ENCODE measurements around the gene NELFA. TPM values are rescaled to one million over a fixed set of nuclear protein-coding genes. Genes with fewer than 3 reads are reported as not detected.

NELFA gene
- total RNA-seq, 1 donor from 2014 or later, result 32.5 TPM

DNA sequence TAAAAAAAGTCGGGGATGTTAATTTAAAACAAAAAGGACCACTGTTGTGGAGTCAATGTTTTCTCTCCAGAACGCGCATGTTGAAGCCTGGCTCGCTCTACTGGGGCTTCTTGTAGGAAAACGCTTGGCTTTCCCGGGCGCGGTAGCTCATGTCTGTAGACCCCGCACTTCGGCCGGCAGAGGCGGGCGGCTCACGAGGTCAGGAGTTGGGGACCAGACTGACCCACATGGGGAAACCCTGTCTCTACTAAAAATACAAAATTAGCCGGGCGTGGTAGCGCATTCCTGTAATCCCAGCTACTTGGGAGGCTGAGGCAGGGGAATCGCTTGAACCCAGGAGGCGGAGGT is 15.6 kb downstream of the NELFA start:
- Mint-ChIP-seq H3K9me3 (ENCODE audit: unreplicated experiment) (peaks cover 16% of the 10 kb centered on the region), H3K27ac (ENCODE audit: unreplicated experiment) (no peak overlapping the region), H3K4me1 (ENCODE audit: unreplicated experiment) (peaks cover 1% of the 10 kb centered on the region), H3K36me3 (ENCODE audit: unreplicated experiment) (peaks cover 35% of the 10 kb centered on the region), H3K27me3 (ENCODE audit: unreplicated experiment) (no peaks in the 10 kb centered on the region), H3K4me3 (ENCODE audit: unreplicated experiment) (no peak overlapping the region)
- TF ChIP-seq, protein P1, sequence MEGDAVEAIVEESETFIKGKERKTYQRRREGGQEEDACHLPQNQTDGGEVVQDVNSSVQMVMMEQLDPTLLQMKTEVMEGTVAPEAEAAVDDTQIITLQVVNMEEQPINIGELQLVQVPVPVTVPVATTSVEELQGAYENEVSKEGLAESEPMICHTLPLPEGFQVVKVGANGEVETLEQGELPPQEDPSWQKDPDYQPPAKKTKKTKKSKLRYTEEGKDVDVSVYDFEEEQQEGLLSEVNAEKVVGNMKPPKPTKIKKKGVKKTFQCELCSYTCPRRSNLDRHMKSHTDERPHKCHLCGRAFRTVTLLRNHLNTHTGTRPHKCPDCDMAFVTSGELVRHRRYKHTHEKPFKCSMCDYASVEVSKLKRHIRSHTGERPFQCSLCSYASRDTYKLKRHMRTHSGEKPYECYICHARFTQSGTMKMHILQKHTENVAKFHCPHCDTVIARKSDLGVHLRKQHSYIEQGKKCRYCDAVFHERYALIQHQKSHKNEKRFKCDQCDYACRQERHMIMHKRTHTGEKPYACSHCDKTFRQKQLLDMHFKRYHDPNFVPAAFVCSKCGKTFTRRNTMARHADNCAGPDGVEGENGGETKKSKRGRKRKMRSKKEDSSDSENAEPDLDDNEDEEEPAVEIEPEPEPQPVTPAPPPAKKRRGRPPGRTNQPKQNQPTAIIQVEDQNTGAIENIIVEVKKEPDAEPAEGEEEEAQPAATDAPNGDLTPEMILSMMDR (IDR thresholded peaks at IDR 0.05), result no peak
- DNase-seq (ENCODE audit: extremely low spot score, unreplicated experiment), result peak; percentile 72

DNA sequence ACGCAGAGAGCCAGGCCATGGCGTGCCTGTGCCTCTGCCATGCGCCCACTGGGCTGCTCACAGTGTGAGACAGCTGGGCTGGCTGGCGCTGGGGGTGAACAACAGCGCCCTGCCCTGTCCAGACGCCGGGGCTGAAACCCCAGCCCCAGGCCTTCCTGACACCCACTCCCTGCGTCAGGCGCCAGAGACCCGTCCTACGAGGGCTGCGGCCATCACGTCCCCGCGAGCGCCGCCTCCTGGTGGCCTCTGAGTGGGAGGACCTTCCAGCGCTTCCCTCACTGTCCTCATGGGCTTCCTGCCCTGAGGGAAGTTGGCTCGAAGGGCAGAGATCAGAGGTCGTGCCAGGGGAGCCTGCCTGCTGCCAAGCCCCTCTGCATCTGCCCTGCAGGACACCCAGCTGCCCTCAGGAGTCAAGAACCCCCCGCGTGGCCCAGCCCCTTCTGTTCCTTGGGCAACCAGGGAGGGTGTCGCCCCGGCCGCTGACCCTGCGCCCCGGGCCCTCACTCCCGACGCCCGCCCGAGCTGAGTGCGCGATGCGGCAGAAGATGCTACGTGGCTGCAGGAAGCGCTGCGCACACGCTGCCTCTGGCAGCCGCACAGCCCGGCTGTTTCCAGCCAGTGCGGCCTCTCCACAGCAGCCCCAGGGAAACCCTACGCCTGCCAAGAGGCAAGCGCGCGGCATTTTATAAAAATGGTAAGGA is 16.2 kb downstream of the NELFA start:
- H3K9me3 Mint-ChIP-seq (ENCODE audit: unreplicated experiment), result peaks cover 13% of the 10 kb centered on the region
- TF ChIP-seq, protein P1 (IDR thresholded peaks at IDR 0.05), result no peak
- DNase-seq (ENCODE audit: extremely low spot score, unreplicated experiment), result no peak
- no peaks in the 10 kb centered on the region for H3K27me3 Mint-ChIP-seq (ENCODE audit: unreplicated experiment)
- H3K4me1 Mint-ChIP-seq (ENCODE audit: unreplicated experiment), result peaks cover 1% of the 10 kb centered on the region
- H3K27ac Mint-ChIP-seq (ENCODE audit: unreplicated experiment), result no peak overlapping the region
- H3K4me3 Mint-ChIP-seq (ENCODE audit: unreplicated experiment), result no peak overlapping the region
- peaks cover 35% of the 10 kb centered on the region for H3K36me3 Mint-ChIP-seq (ENCODE audit: unreplicated experiment)

- Mint-ChIP-seq H3K27me3 (ENCODE audit: unreplicated experiment) (no peaks in the 10 kb centered on the region), H3K9me3 (ENCODE audit: unreplicated experiment) (peaks cover 7% of the 10 kb centered on the region), H3K27ac (ENCODE audit: unreplicated experiment) (no peak overlapping the region), H3K4me3 (ENCODE audit: unreplicated experiment) (no peak overlapping the region), H3K36me3 (ENCODE audit: unreplicated experiment) (peaks cover 27% of the 10 kb centered on the region), H3K4me1 (ENCODE audit: unreplicated experiment) (peaks cover 1% of the 10 kb centered on the region)
- TF ChIP-seq, protein P1 (IDR thresholded peaks at IDR 0.05), result no peak
- peak; percentile 83 for DNase-seq (ENCODE audit: extremely low spot score, unreplicated experiment)
Observed at GRCh38 chr4:1991596-1992434, 17.0 kb downstream of the NELFA start.

GRCh38 chr4:1991087-1991486 is 17.7 kb downstream of the NELFA start:
- TF ChIP-seq, protein P1 (IDR thresholded peaks at IDR 0.05), result no peak
- no peaks in the 10 kb centered on the region for H3K27me3 Mint-ChIP-seq (ENCODE audit: unreplicated experiment)
- no peak overlapping the region for H3K4me3 Mint-ChIP-seq (ENCODE audit: unreplicated experiment)
- peaks cover 23% of the 10 kb centered on the region for H3K36me3 Mint-ChIP-seq (ENCODE audit: unreplicated experiment)
- peaks cover 4% of the 10 kb centered on the region for H3K9me3 Mint-ChIP-seq (ENCODE audit: unreplicated experiment)
- H3K4me1 Mint-ChIP-seq (ENCODE audit: unreplicated experiment), result peaks cover 1% of the 10 kb centered on the region
- DNase-seq (ENCODE audit: extremely low spot score, unreplicated experiment), result peak; percentile 77
- no peak overlapping the region for H3K27ac Mint-ChIP-seq (ENCODE audit: unreplicated experiment)

DNA sequence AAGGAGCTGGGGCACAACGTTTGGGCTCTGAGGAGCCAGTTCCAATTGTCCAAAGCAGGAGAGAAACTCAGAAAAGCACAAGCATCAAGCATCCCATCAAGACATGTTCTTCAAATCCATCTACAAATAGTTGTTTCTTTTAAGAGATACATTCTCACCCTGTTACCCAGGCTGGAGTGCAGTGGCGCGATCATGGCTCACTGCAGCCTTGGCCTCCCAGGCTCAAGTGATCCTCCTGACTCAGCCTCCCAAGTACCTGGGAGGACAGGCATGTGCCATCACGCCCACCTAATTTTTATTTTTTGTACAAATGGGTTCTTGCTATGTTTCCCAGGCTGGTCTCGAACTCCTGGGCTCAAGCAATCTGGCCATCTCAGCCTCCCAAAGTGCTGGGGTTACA is 18.1 kb downstream of the NELFA start:
- peaks cover 22% of the 10 kb centered on the region for H3K36me3 Mint-ChIP-seq (ENCODE audit: unreplicated experiment)
- H3K9me3 Mint-ChIP-seq (ENCODE audit: unreplicated experiment), result no peaks in the 10 kb centered on the region
- TF ChIP-seq, protein P1 (IDR thresholded peaks at IDR 0.05), result no peak
- no peak overlapping the region for H3K4me3 Mint-ChIP-seq (ENCODE audit: unreplicated experiment)
- H3K4me1 Mint-ChIP-seq (ENCODE audit: unreplicated experiment), result peaks cover 1% of the 10 kb centered on the region
- no peaks in the 10 kb centered on the region for H3K27me3 Mint-ChIP-seq (ENCODE audit: unreplicated experiment)
- no peak overlapping the region for H3K27ac Mint-ChIP-seq (ENCODE audit: unreplicated experiment)
- no peak for DNase-seq (ENCODE audit: extremely low spot score, unreplicated experiment)
